Posterior vena cava (tissue), 2 donors: ENCODE measurements around the gene MYO1G. TPM values are rescaled to one million over a fixed set of nuclear protein-coding genes. Genes with fewer than 3 reads are reported as not detected.

Experiments
- DNase-seq: peaks from one replicate; pipeline ENCODE4 v3.0.0-alpha.2; 2020; ENCODE audit warnings: low spot score
- intact Hi-C, 2 donors: fragments of 100-400 bp; cut with DNase I; formaldehyde crosslinking; loops; one replicate each; pipeline versions ENCODE4 v1.14.1 to v1.14.2; 2022 to 2023
- total RNA-seq, 2 donors: library from RNA; stranded (reverse); fragmentation: NEBNext Ultra II Directional; extraction: Animal tissue kit (Norgen Biotek cat#: 25700); gene quantifications; one replicate each; pipeline ENCODE4 v1.2.1, GENCODE V29; 2021
- donor health status: DM: yes; HTN: yes; CAD: no.
- donor health status: DM: yes; HTN: yes; CAD: no.

The MYO1G gene
- total RNA-seq, 2 donors from 2014 or later, result 4.9 to 6.3 TPM

GRCh38 chr7:44983742-44984477 lies 5.1 kb upstream of the MYO1G start:
- intact Hi-C loops, result no loop called here
- DNase-seq, result peak; percentile 14

DNA sequence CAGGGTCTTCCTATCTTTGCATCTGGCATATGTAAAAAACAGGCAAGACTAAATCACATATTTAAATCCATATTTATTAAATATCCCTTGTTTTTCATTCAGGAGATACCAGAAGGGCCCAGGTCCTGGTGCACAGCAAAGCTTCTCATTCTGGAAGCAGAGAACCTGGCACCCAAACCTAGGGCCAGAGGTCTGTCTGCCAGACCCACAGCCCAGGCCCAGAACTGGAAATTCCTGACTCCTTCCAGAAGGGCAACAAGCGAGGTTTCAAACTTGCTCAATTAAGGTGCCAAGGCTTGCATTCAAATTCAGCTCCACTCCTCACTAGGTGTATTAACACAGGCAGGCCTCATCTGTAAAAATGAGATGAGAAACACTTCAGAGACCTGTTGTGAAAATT lies 4.2 kb upstream of the MYO1G start:
- DNase-seq, result peak; percentile 32
- intact Hi-C loops, result no loop called here

DNA sequence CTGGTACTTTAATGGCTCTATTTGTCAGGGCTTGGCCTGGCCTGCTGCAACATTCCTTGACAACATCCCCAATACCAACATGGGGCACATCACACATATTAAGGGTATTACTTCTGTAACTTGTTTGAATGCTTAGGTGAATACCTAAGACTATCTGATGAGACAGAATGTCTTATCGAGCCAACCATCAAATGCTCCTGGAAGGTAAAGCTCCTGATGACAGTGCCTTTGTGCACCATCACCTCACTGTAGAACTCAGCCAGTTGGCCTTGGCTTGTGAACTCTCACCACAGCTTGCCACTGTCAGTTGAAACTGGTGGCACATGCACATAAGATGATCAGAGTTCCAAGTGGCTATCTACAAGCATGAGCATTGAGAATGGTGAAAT lies 3.7 kb upstream of the MYO1G start:
- intact Hi-C loops, result no loop called here
- DNase-seq, result peak; percentile 0

GRCh38 chr7:44981035-44981706 lies 2.4 kb upstream of the MYO1G start:
- DNase-seq, result no peak
- intact Hi-C loops, result no loop called here

- no peak for DNase-seq
Measured at GRCh38 chr7:44980393-44981034, 1.7 kb upstream of the MYO1G start.

GRCh38 chr7:44979481-44980392 lies 922 bp upstream of the MYO1G start:
- intact Hi-C loops, result loop anchor here (10.0 kb wide), 2 partner anchors 125 to 155 kb away; no protein-coding TSS in a partner anchor
- no peak for DNase-seq

More at GRCh38 chr7:44980393-44981034, 1.7 kb upstream of the MYO1G start:
- intact Hi-C loops, result no loop called here

- intact Hi-C loops, result loop anchor here (10.0 kb wide), 2 partner anchors 127 to 157 kb away; no protein-coding TSS in a partner anchor
- DNase-seq, result peak; percentile 78
Measured at GRCh38 chr7:44977959-44978335, 868 bp downstream of the MYO1G start.

DNA sequence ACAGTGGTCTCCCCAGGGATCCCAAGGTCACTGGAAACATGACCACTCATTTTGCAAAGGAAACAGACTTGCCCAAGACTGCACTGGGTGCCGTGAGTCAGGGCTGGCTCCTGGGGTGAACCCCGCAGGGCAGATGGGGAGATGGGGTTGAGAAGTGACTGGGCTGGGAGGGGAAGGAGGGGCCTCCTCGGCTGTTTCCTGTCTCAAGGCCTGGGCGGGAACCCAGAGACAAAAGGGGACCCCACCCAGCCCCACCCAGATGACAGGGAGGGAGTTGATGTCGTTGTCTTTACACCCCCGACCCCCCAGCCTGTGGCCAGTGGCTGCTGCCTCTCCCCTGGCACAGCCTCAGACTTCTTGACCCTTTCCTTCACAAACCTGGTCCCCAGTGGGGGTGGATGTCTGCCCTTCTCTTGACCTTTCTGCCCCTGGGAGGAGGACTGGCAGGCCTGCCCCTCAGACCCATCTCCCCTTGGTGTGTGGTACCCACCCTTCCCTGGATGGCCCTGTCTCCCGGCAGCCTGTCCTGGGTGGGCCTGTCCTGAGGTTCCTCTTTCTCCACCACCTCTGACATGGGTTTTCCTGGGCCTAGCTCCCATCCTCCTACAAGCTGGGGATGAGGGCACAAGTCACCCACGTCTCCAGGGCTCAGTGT lies 1.4 kb downstream of the MYO1G start:
- intact Hi-C loops, result loop anchor here (10.0 kb wide), 2 partner anchors 127 to 157 kb away; no protein-coding TSS in a partner anchor
- peak; percentile 86 for DNase-seq

- intact Hi-C loops, result loop anchor here (10.0 kb wide), 2 partner anchors 128 to 158 kb away; no protein-coding TSS in a partner anchor
Measured at GRCh38 chr7:44976746-44977196, 2.0 kb downstream of the MYO1G start.

GRCh38 chr7:44976040-44976745 lies 2.6 kb downstream of the MYO1G start:
- intact Hi-C loops, result loop anchor here (10.0 kb wide), 2 partner anchors 129 to 159 kb away; no protein-coding TSS in a partner anchor
- DNase-seq, result peak; percentile 56

More at GRCh38 chr7:44976746-44977196, 2.0 kb downstream of the MYO1G start:
- DNase-seq, result peak; percentile 68

DNA sequence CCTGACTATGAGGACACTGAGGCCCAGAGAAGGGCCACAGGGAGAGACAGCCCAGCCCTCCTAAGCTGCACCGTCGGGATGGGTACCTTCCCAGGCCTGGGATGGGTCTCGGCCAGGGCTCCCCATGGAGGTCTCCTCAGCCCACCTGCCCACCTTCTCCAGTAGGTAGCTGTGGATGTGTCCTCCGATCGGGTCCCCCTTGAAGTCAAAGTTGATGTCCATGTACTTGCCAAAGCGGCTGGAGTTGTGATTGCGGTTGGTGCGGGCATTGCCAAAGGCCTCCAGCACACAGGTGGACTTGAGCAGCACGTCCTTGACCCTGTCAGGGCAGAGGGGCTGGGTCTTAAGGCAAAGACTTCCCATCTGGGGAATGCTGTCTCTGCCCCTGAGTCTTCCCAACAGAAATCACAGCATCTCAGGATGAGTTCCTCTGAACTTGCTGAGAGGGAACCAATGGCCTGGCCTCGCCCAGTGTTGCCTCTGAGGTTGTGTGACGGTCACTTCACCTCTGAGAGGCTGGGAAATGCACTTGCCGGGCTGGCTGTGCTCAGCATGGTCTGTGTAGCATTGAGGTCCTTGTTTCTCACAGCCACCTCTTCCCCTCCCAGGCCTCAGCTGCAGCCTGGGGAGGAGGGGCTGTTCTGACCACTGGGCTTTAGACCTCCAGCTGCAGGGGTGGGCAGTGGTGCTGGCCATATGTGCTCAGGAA lies 3.3 kb downstream of the MYO1G start:
- peak; percentile 56 for DNase-seq
- intact Hi-C loops, result loop anchor here (10.0 kb wide), 2 partner anchors 129 to 159 kb away; no protein-coding TSS in a partner anchor

GRCh38 chr7:44974549-44974948 lies 4.3 kb downstream of the MYO1G start:
- peak; percentile 45 for DNase-seq
- intact Hi-C loops, result loop anchor here (10.0 kb wide), 2 partner anchors 130 to 160 kb away; no protein-coding TSS in a partner anchor

DNA sequence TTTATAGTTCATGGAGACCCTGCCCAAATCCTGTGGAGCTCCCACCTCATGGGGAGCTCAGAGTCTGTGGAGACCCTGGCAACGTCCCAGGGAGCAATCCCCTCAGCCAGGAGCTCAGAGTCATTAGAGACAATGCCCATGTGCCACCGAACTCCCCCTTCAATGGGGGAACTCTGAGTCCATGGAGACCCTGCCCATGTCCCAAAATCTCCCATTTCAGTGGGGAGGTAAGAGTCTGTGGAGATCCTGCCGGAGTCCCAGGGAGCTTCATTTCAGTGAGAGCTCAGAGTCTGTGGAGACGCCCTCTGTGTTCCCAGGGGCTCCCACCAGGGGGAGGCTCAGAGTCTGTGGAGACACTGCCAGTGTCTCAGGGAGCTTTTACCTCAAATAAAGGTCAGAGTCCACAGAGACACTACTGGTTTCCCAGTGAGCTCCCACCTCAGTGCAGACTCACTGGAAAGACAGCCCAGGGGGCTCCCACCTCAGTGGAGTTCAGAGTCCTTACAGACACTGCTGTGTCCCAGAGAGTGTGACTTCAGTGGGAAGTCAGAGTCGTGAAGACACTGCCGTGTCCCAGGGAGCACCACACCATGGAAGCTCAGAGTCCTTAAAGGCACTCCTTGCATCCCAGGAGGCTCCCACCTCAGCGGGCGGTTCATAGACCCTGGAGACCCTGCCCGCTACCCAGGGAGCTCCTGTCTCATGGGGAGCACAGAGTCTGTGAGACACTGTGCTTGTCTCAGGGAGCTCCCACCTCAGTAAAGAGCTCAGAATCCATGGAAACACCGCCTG lies 5.0 kb downstream of the MYO1G start:
- peak; percentile 88 for DNase-seq
- intact Hi-C loops, result loop anchor here (10.0 kb wide), 2 partner anchors 131 to 161 kb away; no protein-coding TSS in a partner anchor

DNA sequence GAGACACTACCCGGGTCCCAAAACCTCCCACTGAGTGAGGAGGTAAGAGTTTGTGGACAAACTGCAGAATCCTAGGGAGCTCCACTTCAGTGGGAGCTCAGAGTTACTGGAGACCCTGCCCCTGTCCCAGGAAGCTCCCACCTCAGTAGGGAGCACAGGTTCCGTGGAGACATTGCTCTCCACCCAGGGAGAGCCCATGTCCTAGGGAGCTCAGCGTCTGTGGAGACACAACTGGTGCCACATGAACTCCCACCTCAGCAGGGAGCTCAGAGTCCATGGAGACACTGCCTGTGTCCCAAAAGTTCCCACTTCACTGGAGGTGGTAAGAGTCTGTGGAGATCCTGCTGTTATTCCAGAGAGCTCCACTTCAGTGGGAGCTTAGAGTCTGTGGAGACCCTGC lies 6.3 kb downstream of the MYO1G start:
- DNase-seq, result peak; percentile 37
- intact Hi-C loops, result loop anchor here (10.0 kb wide), 2 partner anchors 132 to 162 kb away; no protein-coding TSS in a partner anchor

GRCh38 chr7:44971902-44972441 lies 6.8 kb downstream of the MYO1G start:
- DNase-seq, result peak; percentile 46
- intact Hi-C loops, result loop anchor here (10.0 kb wide), 2 partner anchors 133 to 163 kb away; no protein-coding TSS in a partner anchor
